ENCODE data around the gene TROAP.

DNA sequence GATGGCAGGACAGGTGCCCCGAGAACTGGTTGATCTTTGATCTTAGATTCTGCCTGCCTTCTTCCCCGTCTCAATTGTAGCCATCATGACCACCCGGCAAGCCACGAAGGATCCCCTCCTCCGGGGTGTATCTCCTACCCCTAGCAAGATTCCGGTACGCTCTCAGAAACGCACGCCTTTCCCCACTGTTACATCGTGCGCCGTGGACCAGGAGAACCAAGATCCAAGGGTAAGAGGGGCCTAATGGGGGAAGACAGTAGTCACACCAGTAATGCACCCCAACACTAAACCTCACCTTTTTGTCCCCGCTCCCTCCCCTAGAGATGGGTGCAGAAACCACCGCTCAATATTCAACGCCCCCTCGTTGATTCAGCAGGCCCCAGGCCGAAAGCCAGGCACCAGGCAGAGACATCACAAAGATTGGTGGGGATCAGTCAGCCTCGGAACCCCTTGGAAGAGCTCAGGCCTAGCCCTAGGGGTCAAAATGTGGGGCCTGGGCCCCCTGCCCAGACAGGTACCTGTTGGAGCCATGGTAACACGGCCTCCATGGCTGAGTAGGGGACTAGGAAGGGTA, 556 bp downstream of the TROAP start:
- TF ChIP-seq, protein P1, sequence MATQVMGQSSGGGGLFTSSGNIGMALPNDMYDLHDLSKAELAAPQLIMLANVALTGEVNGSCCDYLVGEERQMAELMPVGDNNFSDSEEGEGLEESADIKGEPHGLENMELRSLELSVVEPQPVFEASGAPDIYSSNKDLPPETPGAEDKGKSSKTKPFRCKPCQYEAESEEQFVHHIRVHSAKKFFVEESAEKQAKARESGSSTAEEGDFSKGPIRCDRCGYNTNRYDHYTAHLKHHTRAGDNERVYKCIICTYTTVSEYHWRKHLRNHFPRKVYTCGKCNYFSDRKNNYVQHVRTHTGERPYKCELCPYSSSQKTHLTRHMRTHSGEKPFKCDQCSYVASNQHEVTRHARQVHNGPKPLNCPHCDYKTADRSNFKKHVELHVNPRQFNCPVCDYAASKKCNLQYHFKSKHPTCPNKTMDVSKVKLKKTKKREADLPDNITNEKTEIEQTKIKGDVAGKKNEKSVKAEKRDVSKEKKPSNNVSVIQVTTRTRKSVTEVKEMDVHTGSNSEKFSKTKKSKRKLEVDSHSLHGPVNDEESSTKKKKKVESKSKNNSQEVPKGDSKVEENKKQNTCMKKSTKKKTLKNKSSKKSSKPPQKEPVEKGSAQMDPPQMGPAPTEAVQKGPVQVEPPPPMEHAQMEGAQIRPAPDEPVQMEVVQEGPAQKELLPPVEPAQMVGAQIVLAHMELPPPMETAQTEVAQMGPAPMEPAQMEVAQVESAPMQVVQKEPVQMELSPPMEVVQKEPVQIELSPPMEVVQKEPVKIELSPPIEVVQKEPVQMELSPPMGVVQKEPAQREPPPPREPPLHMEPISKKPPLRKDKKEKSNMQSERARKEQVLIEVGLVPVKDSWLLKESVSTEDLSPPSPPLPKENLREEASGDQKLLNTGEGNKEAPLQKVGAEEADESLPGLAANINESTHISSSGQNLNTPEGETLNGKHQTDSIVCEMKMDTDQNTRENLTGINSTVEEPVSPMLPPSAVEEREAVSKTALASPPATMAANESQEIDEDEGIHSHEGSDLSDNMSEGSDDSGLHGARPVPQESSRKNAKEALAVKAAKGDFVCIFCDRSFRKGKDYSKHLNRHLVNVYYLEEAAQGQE (IDR thresholded peaks at IDR 0.05; ENCODE audit: insufficient read depth in 1 of 2, low read depth in 2 of 2, low read length in 2 of 2) = no peak
- no peak for TF ChIP-seq TAF1 (IDR thresholded peaks at IDR 0.05; ENCODE audit: borderline replicate concordance, insufficient read depth, low read length)

Data from PFSK-1 (cell line).